Measurements from ENCODE around the gene PFDN2.

The PFDN2 gene

DNA sequence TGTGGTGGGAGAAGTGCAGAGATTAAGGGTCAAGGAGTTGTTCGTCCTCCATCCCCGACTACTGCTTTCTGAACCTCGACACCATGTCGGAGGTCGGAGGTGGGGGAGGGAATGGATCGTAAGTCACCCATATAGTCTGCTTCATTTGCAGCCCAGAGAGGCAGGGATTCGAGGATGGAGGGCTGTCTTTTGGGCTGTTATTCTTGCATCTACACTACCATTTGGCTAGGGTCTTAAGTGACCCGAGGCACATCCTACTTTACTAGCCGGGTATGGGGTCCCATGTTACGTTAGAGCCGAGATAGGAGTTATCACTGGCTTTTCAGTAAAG, 42.0 kb upstream of the PFDN2 start:
- H3K4me3 ChIP-seq (ENCODE audit: insufficient read depth, low read depth, low read length) = peak overlapping the region; percentile 84
- no peaks in the 10 kb centered on the region for H3K27me3 ChIP-seq (ENCODE audit: control insufficient read depth, insufficient read depth, low read length, poor library complexity, severe bottlenecking)
- H3K9me3 ChIP-seq (ENCODE audit: control insufficient read depth, low read length) = no peaks in the 10 kb centered on the region
- peaks cover 28% of the 10 kb centered on the region for H3K36me3 ChIP-seq (ENCODE audit: control insufficient read depth, insufficient read depth, low read length)
- H3K4me1 ChIP-seq (ENCODE audit: control insufficient read depth, insufficient read depth, low read length) = no peaks in the 10 kb centered on the region
- H3K27ac ChIP-seq (ENCODE audit: insufficient read depth, low read depth, low read length, poor library complexity, severe bottlenecking) = no peak overlapping the region
- WGBS, 2 experiments = 16 to 19% methylated on average over 11 of the region's 11 CpGs

DNA sequence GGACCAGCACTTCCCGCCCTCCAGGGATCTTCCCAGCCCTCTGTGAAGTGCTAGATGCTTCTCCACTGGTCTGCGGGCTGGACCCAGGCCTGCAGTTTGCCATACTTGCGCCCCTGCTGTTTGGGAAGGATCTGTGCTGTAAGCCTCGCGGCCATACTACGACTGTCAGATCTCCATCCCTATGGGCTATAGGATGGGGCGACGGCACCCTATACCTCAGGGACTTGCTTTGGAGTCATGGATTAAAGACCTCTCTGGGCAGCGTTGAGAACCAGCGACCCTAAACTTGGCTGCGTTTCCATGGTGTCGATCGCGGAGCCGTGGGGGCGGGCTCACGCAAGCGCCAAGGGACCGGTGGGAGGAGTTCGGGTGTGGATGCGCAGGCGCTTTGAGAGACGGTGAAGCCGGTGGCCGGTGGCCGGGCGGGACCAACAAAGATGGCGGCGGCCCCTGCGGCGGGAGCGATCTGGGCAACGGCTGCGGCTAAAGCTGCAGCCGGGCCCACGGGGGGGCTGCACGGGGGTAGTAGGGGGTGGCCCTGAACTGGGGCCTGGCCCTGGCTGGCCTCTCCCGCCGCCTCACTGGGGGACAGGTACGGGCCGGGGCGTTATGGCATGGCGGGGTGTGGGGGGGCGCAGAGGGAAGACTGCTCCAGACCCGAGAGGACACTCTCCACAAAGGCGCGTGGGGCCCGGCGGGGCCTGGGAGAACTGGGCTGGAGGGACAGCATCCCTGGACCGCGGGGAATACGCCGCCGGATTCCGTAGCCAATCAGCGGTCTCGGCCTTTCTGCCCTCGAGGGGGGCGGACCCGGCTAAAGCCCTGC, 41.5 kb upstream of the PFDN2 start, which contains the start of gene USP21:
Gene USP21, plus strand, starts transcription at position 414 of the 826 bp plus-strand sequence. CDS start 1,141 bp downstream, outside the sequence.
- H3K27me3 ChIP-seq (ENCODE audit: control insufficient read depth, insufficient read depth, low read length, poor library complexity, severe bottlenecking) = no peaks in the 10 kb centered on the region
- H3K4me3 ChIP-seq (ENCODE audit: insufficient read depth, low read depth, low read length) = peak within 1 kb of the TSS; percentile 84
- no peaks in the 10 kb centered on the region for H3K4me1 ChIP-seq (ENCODE audit: control insufficient read depth, insufficient read depth, low read length)
- H3K9me3 ChIP-seq (ENCODE audit: control insufficient read depth, low read length) = no peaks in the 10 kb centered on the region
- 1 to 3% methylated on average over 60 of the region's 60 CpGs for WGBS, 2 experiments
- H3K36me3 ChIP-seq (ENCODE audit: control insufficient read depth, insufficient read depth, low read length) = peaks cover 28% of the 10 kb centered on the region
- H3K27ac ChIP-seq (ENCODE audit: insufficient read depth, low read depth, low read length, poor library complexity, severe bottlenecking) = peak within 1 kb of the TSS; percentile 75

- no peak overlapping the region for H3K27ac ChIP-seq (ENCODE audit: insufficient read depth, low read depth, low read length, poor library complexity, severe bottlenecking)
- peak overlapping the region; percentile 84 for H3K4me3 ChIP-seq (ENCODE audit: insufficient read depth, low read depth, low read length)
- peaks cover 28% of the 10 kb centered on the region for H3K36me3 ChIP-seq (ENCODE audit: control insufficient read depth, insufficient read depth, low read length)
- no peaks in the 10 kb centered on the region for H3K4me1 ChIP-seq (ENCODE audit: control insufficient read depth, insufficient read depth, low read length)
- H3K27me3 ChIP-seq (ENCODE audit: control insufficient read depth, insufficient read depth, low read length, poor library complexity, severe bottlenecking) = no peaks in the 10 kb centered on the region
- 92 to 95% methylated on average over 9 of the region's 9 CpGs for WGBS, 2 experiments
- no peaks in the 10 kb centered on the region for H3K9me3 ChIP-seq (ENCODE audit: control insufficient read depth, low read length)
Observed at GRCh38 chr1:161158316-161159010, 40.6 kb upstream of the PFDN2 start.

GRCh38 chr1:161157867-161158266, 40.0 kb upstream of the PFDN2 start:
- H3K4me3 ChIP-seq (ENCODE audit: insufficient read depth, low read depth, low read length) = no peak overlapping the region
- H3K9me3 ChIP-seq (ENCODE audit: control insufficient read depth, low read length) = no peaks in the 10 kb centered on the region
- no peak overlapping the region for H3K27ac ChIP-seq (ENCODE audit: insufficient read depth, low read depth, low read length, poor library complexity, severe bottlenecking)
- WGBS, 2 experiments = 96 to 100% methylated on average over 1 of the region's 1 CpG
- no peaks in the 10 kb centered on the region for H3K27me3 ChIP-seq (ENCODE audit: control insufficient read depth, insufficient read depth, low read length, poor library complexity, severe bottlenecking)
- no peaks in the 10 kb centered on the region for H3K4me1 ChIP-seq (ENCODE audit: control insufficient read depth, insufficient read depth, low read length)
- H3K36me3 ChIP-seq (ENCODE audit: control insufficient read depth, insufficient read depth, low read length) = peaks cover 28% of the 10 kb centered on the region

- no peaks in the 10 kb centered on the region for H3K9me3 ChIP-seq (ENCODE audit: control insufficient read depth, low read length)
- no peaks in the 10 kb centered on the region for H3K27me3 ChIP-seq (ENCODE audit: control insufficient read depth, insufficient read depth, low read length, poor library complexity, severe bottlenecking)
- peak within 1 kb of the TSS; percentile 92 for H3K27ac ChIP-seq (ENCODE audit: insufficient read depth, low read depth, low read length, poor library complexity, severe bottlenecking)
- H3K4me1 ChIP-seq (ENCODE audit: control insufficient read depth, insufficient read depth, low read length) = no peaks in the 10 kb centered on the region
- 2% methylated on average over 33 of the region's 33 CpGs for WGBS, 2 experiments
- H3K4me3 ChIP-seq (ENCODE audit: insufficient read depth, low read depth, low read length) = peak within 1 kb of the TSS; percentile 82
- H3K36me3 ChIP-seq (ENCODE audit: control insufficient read depth, insufficient read depth, low read length) = peaks cover 11% of the 10 kb centered on the region
Observed at GRCh38 chr1:161153682-161154337, 36.0 kb upstream of the PFDN2 start, which contains the start of gene UFC1. TSS of gene UFC1 (plus strand) at chr1:161153978. CDS start at chr1:161153998, 20 bp downstream.

DNA sequence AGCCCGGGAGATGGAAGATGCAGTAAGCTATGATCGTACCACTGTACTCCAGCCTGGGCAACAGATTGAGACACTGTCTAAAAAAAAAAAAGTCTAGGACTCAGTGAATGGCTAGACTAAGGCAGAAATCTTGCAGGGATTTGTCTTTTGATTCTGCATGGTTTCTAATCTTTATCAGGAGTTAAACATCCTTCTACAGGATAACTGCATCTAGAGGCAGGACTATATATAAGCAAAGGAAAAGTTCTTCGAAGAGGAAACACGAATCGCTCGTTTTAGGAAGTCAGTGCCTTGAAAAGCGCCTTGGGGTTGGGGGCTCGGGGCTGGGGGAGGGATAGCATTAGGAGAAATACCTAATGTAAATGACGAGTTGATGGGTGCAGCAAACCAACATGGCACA, 35.3 kb upstream of the PFDN2 start:
- Histone ChIP-seq H3K4me1 (ENCODE audit: control insufficient read depth, insufficient read depth, low read length) (no peaks in the 10 kb centered on the region), H3K9me3 (ENCODE audit: control insufficient read depth, low read length) (no peaks in the 10 kb centered on the region), H3K4me3 (ENCODE audit: insufficient read depth, low read depth, low read length) (peak overlapping the region; percentile 82), H3K27me3 (ENCODE audit: control insufficient read depth, insufficient read depth, low read length, poor library complexity, severe bottlenecking) (no peaks in the 10 kb centered on the region), H3K36me3 (ENCODE audit: control insufficient read depth, insufficient read depth, low read length) (peaks cover 7% of the 10 kb centered on the region), H3K27ac (ENCODE audit: insufficient read depth, low read depth, low read length, poor library complexity, severe bottlenecking) (no peak overlapping the region)
- WGBS, 2 experiments = 39 to 46% methylated on average over 5 to 9 of the region's 9 CpGs

- H3K27me3 ChIP-seq (ENCODE audit: control insufficient read depth, insufficient read depth, low read length, poor library complexity, severe bottlenecking) = no peaks in the 10 kb centered on the region
- no peaks in the 10 kb centered on the region for H3K4me1 ChIP-seq (ENCODE audit: control insufficient read depth, insufficient read depth, low read length)
- no peaks in the 10 kb centered on the region for H3K36me3 ChIP-seq (ENCODE audit: control insufficient read depth, insufficient read depth, low read length)
- no peak overlapping the region for H3K4me3 ChIP-seq (ENCODE audit: insufficient read depth, low read depth, low read length)
- no peaks in the 10 kb centered on the region for H3K9me3 ChIP-seq (ENCODE audit: control insufficient read depth, low read length)
- no peak overlapping the region for H3K27ac ChIP-seq (ENCODE audit: insufficient read depth, low read depth, low read length, poor library complexity, severe bottlenecking)
- 84 to 95% methylated on average over 3 of the region's 3 CpGs for WGBS, 2 experiments
Observed at GRCh38 chr1:161145832-161146231, 28.0 kb upstream of the PFDN2 start.

DNA sequence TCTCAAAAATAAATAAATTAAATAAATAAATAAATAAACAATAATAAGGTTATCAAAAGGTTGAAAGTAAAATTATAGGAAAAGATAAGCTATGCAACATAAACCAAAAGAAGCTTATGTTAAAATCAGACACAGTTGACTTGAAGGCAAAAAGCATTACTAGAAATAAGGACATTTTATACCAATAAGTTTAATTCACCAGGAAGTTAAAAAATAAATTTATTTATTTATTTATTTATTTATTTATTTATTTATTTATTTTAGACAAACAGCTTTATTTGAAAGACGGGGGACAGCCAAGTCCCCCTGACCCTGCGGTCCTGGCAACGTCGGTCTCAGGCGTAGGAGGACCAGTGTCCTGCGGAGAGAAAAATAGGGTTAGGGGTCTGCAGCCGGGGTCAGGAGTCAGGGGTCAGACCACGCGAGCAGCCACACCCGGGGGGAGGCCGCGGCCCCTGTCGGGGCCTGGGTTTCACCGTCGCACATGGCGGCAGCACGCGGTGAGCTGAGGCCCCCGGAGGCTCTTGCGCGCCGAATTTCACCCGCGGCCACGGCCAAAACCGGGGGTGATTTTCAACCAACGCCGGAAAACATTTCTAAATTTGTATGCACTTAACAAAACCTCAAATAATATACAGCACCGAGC, 23.0 kb upstream of the PFDN2 start:
- H3K36me3 ChIP-seq (ENCODE audit: control insufficient read depth, insufficient read depth, low read length) = no peaks in the 10 kb centered on the region
- 96% methylated on average over 29 of the region's 29 CpGs for WGBS, 2 experiments
- no peak overlapping the region for H3K4me3 ChIP-seq (ENCODE audit: insufficient read depth, low read depth, low read length)
- H3K9me3 ChIP-seq (ENCODE audit: control insufficient read depth, low read length) = no peaks in the 10 kb centered on the region
- no peak overlapping the region for H3K27ac ChIP-seq (ENCODE audit: insufficient read depth, low read depth, low read length, poor library complexity, severe bottlenecking)
- H3K27me3 ChIP-seq (ENCODE audit: control insufficient read depth, insufficient read depth, low read length, poor library complexity, severe bottlenecking) = no peaks in the 10 kb centered on the region
- H3K4me1 ChIP-seq (ENCODE audit: control insufficient read depth, insufficient read depth, low read length) = no peaks in the 10 kb centered on the region

GRCh38 chr1:161139766-161140165, 21.9 kb upstream of the PFDN2 start:
- Histone ChIP-seq H3K27me3 (ENCODE audit: control insufficient read depth, insufficient read depth, low read length, poor library complexity, severe bottlenecking) (no peaks in the 10 kb centered on the region), H3K4me3 (ENCODE audit: insufficient read depth, low read depth, low read length) (no peak overlapping the region), H3K4me1 (ENCODE audit: control insufficient read depth, insufficient read depth, low read length) (no peaks in the 10 kb centered on the region), H3K27ac (ENCODE audit: insufficient read depth, low read depth, low read length, poor library complexity, severe bottlenecking) (no peak overlapping the region), H3K9me3 (ENCODE audit: control insufficient read depth, low read length) (no peaks in the 10 kb centered on the region), H3K36me3 (ENCODE audit: control insufficient read depth, insufficient read depth, low read length) (no peaks in the 10 kb centered on the region)
- 40 to 89% methylated on average over 1 of the region's 1 CpG for WGBS, 2 experiments

All from ectodermal cell (in vitro differentiated cells).